K562 (cell line): Measurements from ENCODE around the gene PCYT1A. TPM values are rescaled to one million over a fixed set of nuclear protein-coding genes. Genes with fewer than 3 reads are reported as not detected.

Experiments
- ATF6 ChIP-seq: sonication (generic); formaldehyde crosslinking; IDR thresholded peaks from 2 replicates; pipeline ENCODE4 v1.4.0; 2020; ENCODE audit warnings: mild to moderate bottlenecking, missing genetic modification reagents
- BCOR ChIP-seq: fragments of 450-650 bp; IDR thresholded peaks from 2 replicates; pipeline ENCODE4 v1.6.1; 2016
- CEBPZ ChIP-seq: fragments of 150-350 bp; IDR thresholded peaks from 2 replicates; pipeline ENCODE4 v1.6.1; 2014; ENCODE audit warnings: low read depth, mild to moderate bottlenecking, low read length, borderline replicate concordance
- CREB3L1 ChIP-seq: fragments of 450-650 bp; IDR thresholded peaks from 2 replicates; pipeline ENCODE4 v1.6.1; 2014; ENCODE audit warnings: low read depth, mild to moderate bottlenecking, moderate library complexity, borderline replicate concordance
- HDAC1 ChIP-seq, 2 experiments: fragments of 450-650 bp; IDR thresholded peaks; 2 replicates each; pipeline ENCODE4 v1.6.1; 2016 to 2017; ENCODE audit warnings: inconsistent platforms in 1 of 2, mild to moderate bottlenecking in 1 of 2, moderate library complexity in 1 of 2
- JUN ChIP-seq, 2 experiments: sonication (generic) in 1 of 2; formaldehyde crosslinking in 1 of 2; IDR thresholded peaks; 2 replicates each; pipeline versions ENCODE4 v1.6.1 to v1.8.0; 2012 to 2022; ENCODE audit warnings: borderline replicate concordance in 2 of 2, mild to moderate bottlenecking in 2 of 2, improper control_type of control experiment in 1 of 2, low read depth in 1 of 2, low read length in 1 of 2, missing genetic modification reagents in 1 of 2
- NCOA2 ChIP-seq, 2 experiments: fragments of 450-650 bp; IDR thresholded peaks; 2 replicates each; pipeline ENCODE4 v1.6.1; 2018; ENCODE audit warnings: mild to moderate bottlenecking in 2 of 2, moderate library complexity in 1 of 2; ENCODE audit not compliant: partially characterized antibody in 2 of 2
- ZKSCAN3 ChIP-seq: fragments of 250-450 bp; sonication (Bioruptor Pico); IDR thresholded peaks from 2 replicates; pipeline ENCODE4 v1.4.0; 2020
- ZNF274 ChIP-seq: IDR thresholded peaks from 2 replicates; pipeline ENCODE4 v1.6.1; 2011; ENCODE audit warnings: low read depth, mild to moderate bottlenecking, low read length, moderate library complexity, borderline replicate concordance
- ZNF644 ChIP-seq: fragments of 200-800 bp; sonication (Bioruptor generic); IDR thresholded peaks from 2 replicates; pipeline ENCODE4 v1.6.1; 2016; ENCODE audit warnings: low read depth, missing genetic modification characterization, missing compliant biosample characterization
- ZNF699 ChIP-seq: fragments of 250-450 bp; sonication (Bioruptor Pico); IDR thresholded peaks from 2 replicates; pipeline ENCODE4 v1.8.0; 2021; ENCODE audit warnings: mild to moderate bottlenecking, moderate library complexity; ENCODE audit not compliant: insufficient replicate concordance
- polyA plus RNA-seq, 8 experiments: library from polyadenylated mRNA; depleted of rRNA in 4 of 8; stranded (reverse) in 5 of 8; unstranded in 3 of 8; fragments of >200 nt; fragmentation: Nextera tagmentation in 2 of 8; fragmentation: Illumina TruSeq in 1 of 8; extraction: Ambion mirVana in 2 of 8; extraction: Trizol in 1 of 8; gene quantifications; 2 replicates each; pipeline versions ENCODE4 v1.2.1 to v1.2.3, GENCODE V29; 2011 to 2014; ENCODE audit warnings: inconsistent platforms in 1 of 8, missing spikeins in 1 of 8
- total RNA-seq, 7 experiments: library from RNA; depleted of rRNA in 6 of 7; stranded (reverse); fragments of >200 nt in 6 of 7; fragmentation: Illumina TruSeq in 2 of 7; extraction: Trizol in 2 of 7; gene quantifications; 2 replicates each; pipeline versions ENCODE4 v1.2.1 to v1.2.3, GENCODE V29; 2011 to 2021; ENCODE audit warnings: low replicate concordance in 1 of 7

The PCYT1A gene
- total and polyA plus RNA-seq, 9 of the 15 experiments (the other 6 are each of a cell fraction or from before 2014, with no cell fraction given), result 13.4 to 62.8 (median 49.4) TPM

GRCh38 chr3:196217307-196218154 lies 70.0 kb downstream of the PCYT1A start (continued):
- TF ChIP-seq NCOA2 (IDR thresholded peaks at IDR 0.05; ENCODE audit: partially characterized antibody in 2 of 2) (no peak), ATF6 (no peak), JUN (IDR thresholded peaks at IDR 0.05; ENCODE audit: borderline replicate concordance, low read depth, low read length) (no peak), JUN (CRISPR knock-in tag; IDR thresholded peaks at IDR 0.05; ENCODE audit: borderline replicate concordance) (no peak), CREB3L1 (no peak), ZNF699 (CRISPR knock-in tag) (no peak), ZKSCAN3 (CRISPR knock-in tag) (no peak), CEBPZ (no peak), HDAC1 (IDR thresholded peaks at IDR 0.05) (peak in 1 of 2 experiments; percentile 27; a peak in 1 of 4 replicates), ZNF644 (tag) (no peak), ZNF274 (no peak), BCOR (0 out of 2 replicates have a peak, but pooled peaks have one; percentile 26)
